GM12891 (cell line): ENCODE measurements around the gene SPATA21.

Experiments
- PAX5 ChIP-seq: IDR thresholded peaks from 2 replicates; pipeline ENCODE4 v1.6.1; 2011; ENCODE audit warnings: low read length, moderate library complexity, mild to moderate bottlenecking; ENCODE audit not compliant: insufficient read depth, severe bottlenecking
- POLR2A ChIP-seq: IDR thresholded peaks from 2 replicates; pipeline ENCODE4 v1.6.1; 2011; ENCODE audit warnings: low read depth, low read length, control low read depth
- POLR2AphosphoS5 ChIP-seq: IDR thresholded peaks from 2 replicates; pipeline ENCODE4 v1.6.1; 2011; ENCODE audit warnings: low read depth, low read length, control low read depth
- SPI1 ChIP-seq: IDR thresholded peaks from 2 replicates; pipeline ENCODE4 v1.6.1; 2011; ENCODE audit warnings: low read depth, low read length, control low read depth
- TAF1 ChIP-seq: IDR thresholded peaks from 2 replicates; pipeline ENCODE4 v1.6.1; 2011; ENCODE audit warnings: low read depth, low read length, control low read depth

DNA sequence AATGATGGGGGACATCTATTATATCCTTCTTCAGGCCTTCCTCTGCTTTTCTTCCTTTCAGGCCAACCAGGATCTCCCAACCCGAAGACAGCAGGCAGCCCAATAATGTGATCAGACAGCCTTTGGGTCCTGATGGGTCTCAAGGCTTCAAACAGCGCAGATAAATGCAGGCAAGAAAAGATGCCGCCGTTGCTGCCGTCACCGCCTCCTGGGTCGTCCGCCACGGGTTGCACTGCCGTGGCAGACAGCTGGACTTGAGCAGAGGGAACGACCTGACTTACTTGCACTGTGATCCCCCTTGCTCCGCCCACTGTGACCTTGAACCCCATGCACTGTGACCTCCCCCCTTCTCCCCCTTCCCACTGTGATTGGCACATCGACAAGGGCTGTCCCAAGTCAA, 42.2 kb downstream of the SPATA21 start:
- no peak for TF ChIP-seq POLR2A
- no peak for TF ChIP-seq POLR2AphosphoS5
- TF ChIP-seq TAF1 = no peak
- TF ChIP-seq PAX5 = no peak
- no peak for TF ChIP-seq SPI1
